Measurements from ENCODE around the gene JTB. TPM values are rescaled to one million over a fixed set of nuclear protein-coding genes. Genes with fewer than 3 reads are reported as not detected.

Gene JTB
- total RNA-seq, 1 experiment from 2014 or later = 281 TPM

GRCh38 chr1:153956997-153957715, 20.3 kb downstream of the JTB start:
- no peak for DNase-seq (ENCODE audit: low spot score)

DNA sequence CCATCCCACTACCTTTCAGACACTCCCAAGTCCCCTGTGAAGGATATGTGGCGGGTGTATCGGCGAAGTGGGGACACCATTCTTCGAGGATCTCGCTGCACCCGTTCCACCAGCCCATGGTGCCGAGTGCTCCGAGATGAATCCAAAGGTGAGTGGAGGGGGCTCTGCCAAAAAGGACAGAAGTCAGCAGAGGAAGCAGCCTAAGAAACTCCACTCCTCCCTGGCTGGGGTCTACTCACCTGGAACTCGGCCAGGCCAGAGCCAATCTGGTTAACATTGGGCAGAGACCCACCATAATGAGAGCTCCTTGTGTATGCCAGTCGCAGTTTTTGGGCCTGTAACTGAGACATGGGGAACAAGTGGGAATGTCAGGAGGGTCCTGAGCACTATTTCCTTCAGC, 22.6 kb downstream of the JTB start:
- no peak for DNase-seq (ENCODE audit: low spot score)

- no peak for DNase-seq (ENCODE audit: low spot score)
Measured at GRCh38 chr1:153953859-153954365, 23.6 kb downstream of the JTB start.

DNA sequence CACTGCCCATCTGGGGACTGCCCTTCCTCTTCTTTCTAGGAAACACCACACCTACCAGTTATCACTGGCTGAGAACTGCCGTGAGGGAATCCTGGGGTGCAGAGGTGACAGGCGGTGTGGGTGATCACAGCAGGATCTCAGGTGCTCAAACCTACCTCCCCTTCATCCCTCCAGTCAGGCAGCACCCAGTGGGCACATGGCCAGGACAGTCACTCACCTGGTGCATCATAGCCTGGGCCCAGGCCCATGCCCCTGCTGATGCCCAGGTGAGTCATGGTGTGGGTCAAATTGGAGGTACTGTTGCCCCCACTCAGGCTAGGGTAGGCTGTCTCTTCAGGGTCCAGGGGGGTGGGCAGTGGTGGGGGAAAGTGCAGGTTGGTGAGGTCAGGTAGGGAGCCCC, 25.7 kb downstream of the JTB start:
- no peak for DNase-seq (ENCODE audit: low spot score)

DNA sequence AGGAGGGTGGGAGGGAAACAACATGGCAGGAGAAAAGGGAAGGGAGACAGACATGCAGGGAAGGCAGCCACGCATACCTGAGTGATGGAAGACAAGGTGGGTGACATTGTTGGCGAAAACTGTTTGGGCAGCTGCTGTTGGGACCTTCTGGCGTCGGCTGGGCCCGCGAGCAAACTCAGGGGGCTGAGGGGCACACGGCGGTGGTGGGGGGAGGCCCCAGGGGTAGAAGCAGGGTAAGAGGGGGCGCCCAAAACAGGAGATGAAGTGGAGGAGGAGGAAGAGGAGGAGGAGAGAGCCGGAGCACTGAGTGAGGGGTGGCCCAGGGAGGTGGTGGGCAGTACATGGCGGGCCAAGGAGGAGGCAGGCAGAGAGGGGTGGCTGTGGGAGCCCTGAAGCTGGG, 26.3 kb downstream of the JTB start:
- DNase-seq (ENCODE audit: low spot score) = no peak

DNA sequence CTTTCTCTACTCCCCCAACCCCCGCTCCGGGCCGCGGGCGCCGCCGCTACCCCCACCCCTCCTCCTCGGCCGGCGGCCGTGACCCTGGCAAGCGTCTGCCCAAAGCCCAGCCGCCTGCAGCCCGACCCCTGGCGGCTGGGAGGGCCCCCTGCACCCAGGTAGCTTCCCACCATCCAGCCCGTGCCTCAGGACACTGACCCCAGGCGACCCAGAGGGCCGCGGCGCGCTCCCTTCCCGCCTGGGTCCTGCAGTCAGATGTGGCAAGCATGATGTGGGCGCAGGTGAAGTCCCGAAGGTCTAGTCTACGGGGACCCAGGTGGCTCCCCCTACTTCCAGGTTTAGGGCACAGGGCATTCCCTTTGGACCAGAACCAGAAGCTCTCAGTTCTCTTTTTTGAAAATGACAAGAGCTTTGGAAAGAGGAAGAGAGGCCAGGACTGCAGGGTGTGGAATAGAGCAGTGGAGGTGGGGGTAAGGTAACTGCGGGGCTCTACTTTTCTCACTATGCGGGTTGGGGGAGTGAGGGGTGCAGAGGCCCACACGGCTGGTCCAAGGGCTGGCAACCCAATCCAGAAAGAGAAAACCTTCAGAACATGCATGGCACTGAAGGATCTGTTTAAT, 30.7 kb downstream of the JTB start, which contains the start of gene DENND4B:
TSS of gene DENND4B (minus strand) at position 97 of the 620 bp plus-strand sequence. CDS start 2,344 bp downstream, outside the sequence.
- peak; percentile 85 for DNase-seq (ENCODE audit: low spot score)

DNA sequence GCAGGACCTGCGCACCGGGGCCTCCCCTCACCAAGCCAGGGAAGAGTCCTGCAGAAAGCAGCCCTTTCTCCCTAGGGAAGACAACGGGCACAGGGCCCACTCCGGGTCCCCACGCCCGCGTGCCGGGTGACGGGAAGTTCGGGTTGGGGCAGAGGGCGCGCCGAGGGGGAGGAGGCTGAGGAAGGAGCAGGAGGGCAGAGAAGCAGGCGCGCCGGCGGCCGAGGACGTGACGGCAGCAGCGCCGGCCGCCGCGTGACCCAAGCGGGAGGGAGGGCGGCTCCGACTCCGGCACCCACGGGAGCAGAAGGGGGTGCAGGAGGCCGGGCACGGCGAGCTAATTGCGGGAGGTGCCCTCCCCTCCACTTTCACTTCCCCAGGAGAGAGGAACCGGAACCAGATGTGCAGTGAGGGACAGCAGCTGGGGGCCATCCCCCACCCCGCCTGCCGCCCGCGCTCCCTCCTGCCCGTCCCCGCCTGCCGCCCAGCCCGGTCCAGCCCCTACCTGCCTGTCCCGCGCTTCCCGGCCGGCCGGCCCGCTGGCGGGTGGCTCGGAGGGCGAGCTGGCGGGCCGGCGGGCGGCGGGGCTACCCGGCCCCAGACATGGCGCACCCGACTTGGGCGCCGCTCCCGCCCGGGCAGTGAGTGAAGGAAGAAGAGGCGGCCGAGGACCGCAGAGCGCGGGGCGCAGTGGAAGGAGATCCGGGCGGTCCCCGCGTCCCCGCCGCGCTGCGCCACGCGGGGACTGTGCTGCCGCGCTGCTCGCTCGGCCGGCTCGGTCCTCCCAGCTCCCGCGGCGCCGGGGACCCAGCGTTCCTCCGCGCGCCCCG, 31.5 kb downstream of the JTB start:
- DNase-seq (ENCODE audit: low spot score) = peak; percentile 65

DNA sequence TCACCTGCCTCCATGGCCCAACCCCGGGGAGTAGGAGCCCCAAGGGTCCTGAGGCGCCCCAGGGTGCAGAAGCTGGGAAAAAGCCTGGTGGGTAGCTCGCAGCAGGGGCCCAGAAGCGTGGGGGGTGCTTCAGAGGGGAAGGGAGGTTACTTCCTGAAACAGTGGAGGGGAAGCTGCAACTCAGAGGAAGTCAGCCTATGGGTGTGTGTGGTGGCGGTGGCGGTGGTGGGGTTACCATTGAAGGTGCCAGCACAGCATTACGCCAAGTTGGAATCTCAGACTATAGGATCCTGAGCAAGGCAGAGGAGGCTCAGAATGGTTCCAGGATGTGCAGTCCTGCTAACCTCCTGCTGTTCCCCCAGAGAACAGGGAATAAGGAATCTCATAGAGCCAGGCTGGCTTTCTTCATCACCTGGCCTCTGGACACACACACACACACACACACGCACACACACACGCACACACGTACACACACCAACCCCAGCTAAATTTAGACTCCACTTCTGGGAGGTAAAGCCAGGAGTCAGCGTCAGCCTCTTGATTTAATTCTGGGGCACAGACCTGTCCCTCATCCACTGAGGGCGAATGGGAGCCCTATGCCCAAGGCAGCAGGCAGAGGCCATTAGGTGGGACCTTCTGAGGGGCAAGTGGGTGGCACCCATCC, 32.2 kb downstream of the JTB start:
- peak; percentile 41 for DNase-seq (ENCODE audit: low spot score)

GRCh38 chr1:153944827-153945117, 32.7 kb downstream of the JTB start:
- DNase-seq (ENCODE audit: low spot score) = no peak

GRCh38 chr1:153944005-153944826, 33.3 kb downstream of the JTB start:
- DNase-seq (ENCODE audit: low spot score) = no peak

GRCh38 chr1:153942766-153943549, 34.5 kb downstream of the JTB start:
- DNase-seq (ENCODE audit: low spot score) = no peak

DNA sequence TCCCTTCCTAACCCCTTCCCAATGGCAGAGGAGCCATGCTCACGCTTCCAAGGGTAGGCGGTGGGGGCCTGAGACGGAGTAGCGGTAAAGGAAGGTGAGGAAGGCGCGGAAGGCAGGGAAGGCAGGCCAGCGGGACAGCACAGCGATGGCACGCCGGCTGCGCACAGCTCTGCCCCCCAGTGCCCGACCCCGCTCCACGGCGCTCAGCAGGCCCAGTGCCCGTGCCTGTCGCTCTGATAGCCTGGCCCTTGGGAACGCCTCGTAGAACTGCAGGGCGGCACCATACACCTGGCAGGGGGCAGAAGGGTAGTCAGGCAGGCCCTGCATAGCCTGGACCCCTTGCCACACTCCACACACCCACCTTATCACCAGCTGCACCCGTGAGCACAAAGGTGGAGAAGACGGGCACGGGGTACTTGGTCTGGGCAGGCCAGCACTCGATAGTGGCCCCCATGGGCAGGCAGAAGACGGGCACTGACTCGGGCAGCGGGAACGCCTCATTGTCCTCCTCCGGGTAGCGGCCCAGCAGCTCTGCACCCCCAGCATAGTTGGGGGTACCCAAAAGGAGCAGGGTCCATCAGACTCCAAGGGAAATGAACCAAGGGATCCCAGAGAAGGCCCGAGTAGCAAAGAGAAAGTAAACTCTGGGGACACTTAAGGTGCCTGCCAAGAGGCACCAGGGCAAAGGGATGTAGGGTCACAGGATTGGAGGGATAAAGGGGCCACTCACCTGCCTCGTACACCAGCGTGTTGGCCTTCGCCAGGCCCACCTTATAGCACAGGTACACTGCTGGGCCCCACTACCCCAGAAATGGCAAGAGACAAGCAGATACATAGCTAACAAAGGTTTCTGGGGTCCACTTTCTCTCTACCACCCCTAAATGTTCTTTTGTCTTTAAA, 35.4 kb downstream of the JTB start:
- no peak for DNase-seq (ENCODE audit: low spot score)

GRCh38 chr1:153940756-153941155, 36.7 kb downstream of the JTB start:
- no peak for DNase-seq (ENCODE audit: low spot score)

- no peak for DNase-seq (ENCODE audit: low spot score)
Measured at GRCh38 chr1:153939476-153939875, 38.0 kb downstream of the JTB start.

DNA sequence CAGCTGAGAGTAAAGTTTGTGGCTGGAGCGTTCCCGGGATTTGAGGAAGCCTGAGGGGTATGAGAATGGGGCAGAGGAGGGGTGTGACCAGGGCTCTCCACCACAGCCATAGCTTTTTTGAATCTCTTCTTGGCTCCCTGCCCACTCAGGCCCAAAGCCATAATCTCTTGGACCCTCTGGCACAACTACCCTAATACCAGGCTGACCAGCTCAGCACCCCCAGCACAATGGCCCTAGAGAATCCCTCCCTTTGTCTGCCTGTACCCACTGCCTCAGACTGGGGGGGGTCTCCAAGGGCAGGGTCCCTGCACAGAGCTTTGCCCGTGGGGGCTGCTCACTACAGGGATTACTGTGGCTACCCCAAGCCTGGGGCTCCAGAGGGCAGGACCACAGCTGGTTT, 38.5 kb downstream of the JTB start:
- DNase-seq (ENCODE audit: low spot score) = no peak

DNA sequence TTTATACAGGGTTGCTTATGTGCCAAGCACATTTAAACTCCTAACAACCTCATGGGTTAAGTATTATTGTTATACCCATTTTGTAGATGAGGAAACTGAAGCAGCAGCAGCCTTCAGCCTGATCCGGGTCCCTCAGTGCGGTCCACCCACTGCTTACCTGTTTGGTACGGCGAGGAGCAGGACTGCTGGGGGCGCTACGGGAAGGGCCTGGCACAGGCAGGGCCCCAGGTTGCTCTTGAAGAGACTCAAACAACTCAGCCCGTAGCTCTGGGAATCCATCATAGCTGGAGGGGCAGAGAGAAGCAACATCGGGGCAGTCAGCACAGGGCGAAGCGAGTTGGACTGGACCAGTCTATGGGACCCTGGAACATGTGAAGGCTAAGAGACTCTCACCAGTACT, 40.1 kb downstream of the JTB start:
- DNase-seq (ENCODE audit: low spot score) = no peak

- no peak for DNase-seq (ENCODE audit: low spot score)
Measured at GRCh38 chr1:153936011-153936802, 41.3 kb downstream of the JTB start.

DNA sequence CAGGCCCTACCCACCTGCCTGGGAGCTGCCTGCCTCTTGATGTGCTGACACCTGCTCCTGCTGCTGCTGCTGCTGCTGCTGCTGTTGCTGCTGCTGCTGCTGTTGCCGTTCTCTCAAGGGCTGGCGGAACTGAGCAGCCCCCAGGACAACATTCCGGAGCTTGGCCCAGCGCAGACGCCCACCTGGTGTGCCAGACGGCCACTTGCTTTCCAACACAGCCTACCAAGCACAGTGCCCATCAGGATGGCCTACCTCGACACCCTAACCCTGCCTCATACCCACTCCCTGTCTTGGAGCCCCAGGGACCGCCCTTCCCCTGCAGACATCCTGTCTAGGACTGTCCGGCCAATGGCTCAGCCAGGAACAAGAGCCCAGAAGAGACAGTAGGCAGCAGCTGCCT, 42.7 kb downstream of the JTB start:
- no peak for DNase-seq (ENCODE audit: low spot score)

All from HT-29 (cell line).